HG03039 (cell line): ENCODE measurements around the gene REN.

Experiments used
- ATAC-seq: cut with Tn5 transposase; IDR thresholded peaks from one replicate; pipeline ENCODE4 v1.9.1; 2021; ENCODE audit warnings: mild to moderate bottlenecking, moderate library complexity; ENCODE audit not compliant: unreplicated experiment

REN gene

GRCh38 chr1:204166219-204166618, at the start of gene REN:
TSS of gene REN (minus strand) at chr1:204166337. CDS start at chr1:204166293, 44 bp downstream.
- ATAC-seq, result no peak

DNA sequence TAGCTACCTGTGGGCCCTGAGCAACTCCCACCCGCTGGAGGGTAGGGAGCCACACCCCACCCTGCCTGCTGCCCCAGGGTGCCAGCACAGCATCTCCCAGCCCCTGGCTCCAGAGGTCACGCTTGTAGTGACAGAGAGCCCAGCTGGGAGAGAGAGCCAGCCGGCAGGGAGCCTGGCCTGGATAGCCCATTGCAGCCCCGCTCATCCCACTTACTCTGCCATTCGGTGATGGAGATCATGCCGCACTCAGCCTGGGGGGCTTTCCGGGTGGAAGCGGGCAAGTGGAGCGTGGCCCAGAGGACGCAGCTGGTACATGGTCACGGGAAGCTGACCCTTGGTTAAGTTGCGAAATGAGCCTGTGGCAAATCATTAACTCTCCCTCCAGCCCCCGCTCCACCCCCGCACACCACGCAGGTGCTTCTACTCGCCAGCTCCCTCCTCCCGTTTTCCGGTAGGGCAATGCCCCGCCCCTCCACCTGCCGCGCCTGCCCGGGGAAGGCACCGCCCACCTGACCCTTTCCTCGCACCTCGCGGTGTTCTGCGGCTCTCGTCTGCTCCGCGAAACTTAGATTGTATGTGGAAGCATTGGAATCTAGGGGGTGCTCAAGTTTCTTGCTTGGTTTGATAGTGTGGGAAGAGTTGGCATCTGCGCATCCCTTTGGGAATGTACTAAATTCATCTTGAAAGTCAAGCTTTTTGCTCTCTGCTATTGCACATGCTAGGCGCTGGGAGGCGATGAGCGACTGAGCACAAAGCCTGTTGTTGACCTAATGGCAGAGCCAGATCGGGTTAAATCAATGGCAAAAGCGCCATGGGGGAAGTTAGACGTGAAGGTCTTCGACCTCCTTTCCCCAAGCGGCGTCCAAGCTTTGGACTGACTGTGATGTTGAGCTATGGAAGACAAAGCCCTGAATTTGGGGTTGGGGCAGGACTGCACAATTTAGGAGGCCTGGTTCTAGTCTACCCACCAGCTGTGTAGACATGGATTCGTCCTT, 47.8 kb upstream of the REN start, which contains the start of gene GOLT1A:
Gene GOLT1A, minus strand, starts transcription at position 321 of the 995 bp plus-strand sequence. Its CDS starts 82 bp downstream, at position 239.
- ATAC-seq, result no peak

DNA sequence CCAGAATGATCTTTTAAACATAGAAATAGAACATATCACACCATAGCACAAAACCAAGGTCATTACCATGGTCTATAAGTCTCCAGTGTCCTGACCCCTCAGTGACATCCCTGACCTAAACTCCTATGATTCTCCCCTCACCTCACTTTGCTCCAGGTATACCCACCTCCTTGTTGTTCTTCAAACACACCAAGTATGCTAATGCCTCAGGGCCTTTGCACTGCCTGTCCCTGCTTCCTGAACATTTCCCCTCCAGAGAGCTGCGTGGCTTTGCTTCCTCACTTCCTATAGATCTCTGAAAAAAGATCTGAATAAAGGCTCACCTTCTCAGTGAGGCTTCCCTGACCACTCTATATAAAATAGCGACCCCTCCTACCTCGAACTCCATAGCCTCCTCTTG, 46.6 kb upstream of the REN start:
- no peak for ATAC-seq

DNA sequence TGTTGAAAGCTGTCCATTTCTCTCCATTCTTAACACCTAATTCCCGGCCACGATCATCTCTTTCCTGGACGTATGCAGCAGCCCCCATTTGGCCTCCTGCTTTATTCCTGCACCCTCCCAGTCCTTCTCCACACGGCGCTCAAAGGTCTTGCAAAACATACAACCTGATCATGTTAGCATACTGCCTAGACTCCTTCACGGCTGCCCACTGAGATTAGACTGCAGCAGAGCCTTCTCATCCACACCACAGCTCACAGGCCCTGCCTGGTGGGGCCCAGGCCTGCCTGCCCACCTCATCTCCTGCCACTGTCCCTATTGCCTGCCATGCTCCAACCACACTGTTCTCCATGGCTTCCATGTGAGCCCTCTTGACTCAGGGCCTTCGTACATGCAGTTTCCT, 44.9 kb upstream of the REN start:
- no peak for ATAC-seq

GRCh38 chr1:204207136-204207616, 41.0 kb upstream of the REN start:
- no peak for ATAC-seq

DNA sequence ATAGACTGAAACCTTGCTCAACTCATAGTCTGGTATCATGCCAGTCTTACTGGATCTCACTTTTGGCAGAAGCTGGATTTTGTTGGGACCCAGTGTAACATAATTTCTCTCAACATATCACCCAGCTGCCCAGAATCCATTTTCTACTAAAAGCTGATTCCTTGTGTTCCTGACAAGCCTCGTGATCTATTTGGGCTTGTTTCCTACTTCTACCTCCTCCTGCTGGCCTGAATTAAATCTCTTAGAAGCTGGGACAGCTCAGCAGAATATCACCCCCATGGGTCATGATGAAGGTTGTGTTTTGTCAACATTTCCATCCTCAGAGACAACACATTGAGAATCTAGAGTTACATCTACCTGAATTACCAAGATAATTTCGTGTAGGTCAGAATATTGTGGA, 40.0 kb upstream of the REN start:
- ATAC-seq, result no peak

- no peak for ATAC-seq
These were observed 39.3 kb upstream of the REN start for GRCh38 chr1:204205486-204205885.

GRCh38 chr1:204204944-204205343, 38.8 kb upstream of the REN start:
- no peak for ATAC-seq

GRCh38 chr1:204203206-204203767, 37.1 kb upstream of the REN start:
- ATAC-seq, result no peak

DNA sequence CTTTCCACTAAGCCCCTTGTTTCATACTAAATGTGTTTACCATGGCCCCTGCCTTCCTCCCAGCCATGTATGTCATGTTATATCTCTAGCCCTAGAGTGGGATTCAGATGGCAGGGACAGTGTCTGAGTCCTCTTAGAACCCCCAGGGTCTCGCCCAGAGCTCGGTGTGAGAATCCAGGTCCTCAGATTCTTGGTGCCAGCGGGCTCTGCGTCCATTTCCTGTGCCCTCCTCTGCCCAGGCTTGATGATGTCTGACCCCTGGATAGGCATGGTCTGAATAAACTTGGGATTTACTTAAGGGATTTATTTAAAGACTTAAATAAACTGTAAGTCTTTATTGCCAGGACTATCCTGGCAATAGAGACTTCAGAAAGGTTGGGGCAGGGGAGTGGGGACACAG, 36.3 kb upstream of the REN start:
- no peak for ATAC-seq

GRCh38 chr1:204201348-204202040, 35.4 kb upstream of the REN start:
- ATAC-seq, result no peak

DNA sequence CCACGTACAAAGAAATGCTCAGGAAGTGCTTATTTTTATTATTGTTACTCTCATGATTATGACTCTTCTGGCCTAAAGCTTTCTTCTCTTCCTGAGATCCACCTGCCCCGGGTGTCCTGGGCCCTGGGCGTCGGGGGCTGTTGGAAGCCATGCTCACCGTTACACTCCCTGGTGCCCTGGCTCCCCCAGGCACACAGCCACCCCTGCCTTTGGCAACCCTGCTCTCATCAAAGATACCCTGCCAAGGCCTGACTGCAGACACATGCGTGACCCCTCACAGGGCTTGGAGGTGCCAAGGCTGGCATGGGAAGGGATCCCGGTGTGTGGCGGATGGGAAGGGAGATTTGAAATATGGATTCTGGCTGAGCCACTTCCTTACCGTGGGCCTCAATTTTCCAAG, 33.4 kb upstream of the REN start:
- no peak for ATAC-seq

DNA sequence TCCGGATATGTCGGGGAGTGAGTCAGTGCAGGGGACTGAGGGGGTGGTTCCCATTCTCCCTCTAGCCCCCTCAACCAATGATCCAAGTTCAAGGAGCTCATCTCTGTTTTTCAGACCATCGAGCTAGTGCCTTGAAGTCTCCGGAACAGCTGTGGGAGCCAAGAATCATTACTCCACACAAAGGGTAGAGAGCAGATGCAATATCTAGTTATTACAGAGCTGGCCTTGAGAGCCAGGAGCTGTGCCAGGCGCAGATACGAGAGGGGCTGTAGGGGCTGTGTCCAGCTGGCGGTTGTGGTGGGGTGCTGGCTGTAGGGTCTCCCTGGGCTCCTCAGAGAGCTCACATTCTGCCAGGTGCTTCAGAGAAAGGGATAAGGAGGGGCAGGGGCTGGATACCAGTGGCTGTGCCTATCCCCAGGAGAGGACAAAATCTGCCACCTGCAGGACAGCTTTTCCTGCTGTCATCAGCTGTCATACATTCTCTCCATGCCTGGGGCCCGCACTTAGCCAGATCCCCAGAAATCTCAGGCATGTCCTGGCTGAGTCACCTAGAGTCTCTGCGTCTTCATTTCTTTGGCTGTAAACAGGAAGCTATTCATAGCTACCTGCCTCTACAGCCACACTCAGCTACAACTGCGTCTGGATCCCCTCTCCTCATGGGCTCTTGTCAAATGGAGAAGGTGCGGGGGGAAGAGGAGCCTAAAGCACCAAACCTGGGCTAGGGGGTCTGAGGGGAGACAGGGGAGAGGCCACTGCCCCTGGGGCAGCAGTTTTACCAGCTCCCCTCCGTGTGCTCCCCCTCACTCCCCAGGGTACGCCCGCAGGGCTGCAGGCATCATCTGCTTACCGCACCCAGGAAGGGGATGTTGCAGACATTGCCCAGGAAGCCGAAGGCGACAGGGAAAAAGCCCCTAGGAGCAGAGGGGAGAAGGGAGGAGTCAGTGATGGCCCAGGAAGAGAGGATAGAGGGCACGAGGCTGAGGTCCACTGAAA, 32.5 kb upstream of the REN start:
- no peak for ATAC-seq

- no peak for ATAC-seq
These were observed 30.9 kb upstream of the REN start for GRCh38 chr1:204197068-204197467.

DNA sequence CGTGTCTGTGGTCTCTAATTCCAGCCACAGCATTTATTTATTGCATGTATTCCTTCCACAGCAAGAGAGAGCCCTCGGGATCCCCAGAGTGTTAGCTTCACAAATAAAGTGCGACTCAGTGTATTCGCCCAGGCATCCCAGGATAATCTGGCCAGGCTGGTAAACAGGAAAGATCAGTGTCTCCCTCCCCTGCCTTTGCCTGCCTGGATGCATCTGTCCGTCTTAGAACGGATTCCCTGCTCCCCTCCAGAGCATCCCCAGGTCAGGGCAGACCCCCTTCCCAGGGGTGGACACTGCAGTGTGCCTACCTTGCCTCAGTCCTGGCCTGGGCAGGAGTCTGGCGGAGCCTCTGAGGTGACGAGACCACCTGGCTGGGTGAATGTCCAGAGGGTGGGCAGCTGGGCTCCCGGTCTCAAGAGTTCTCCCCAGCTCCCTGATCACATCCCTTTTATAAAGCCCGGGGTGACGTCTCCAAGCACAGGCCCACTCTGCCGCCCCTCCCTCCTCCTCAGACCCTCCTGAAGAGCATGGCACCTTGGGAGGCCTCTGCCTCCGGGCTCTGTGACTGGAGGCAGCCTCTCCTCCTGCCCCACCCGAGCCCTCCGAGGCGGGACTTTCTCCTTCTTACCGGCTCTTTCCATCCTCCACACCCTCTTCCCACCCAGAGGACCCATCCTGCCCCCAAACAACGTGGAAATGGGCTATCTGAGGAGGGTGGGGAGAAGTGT, 30.1 kb upstream of the REN start, which contains the start of gene KISS1:
Gene KISS1, minus strand, starts transcription at position 424 of the 728 bp plus-strand sequence. CDS start 3,615 bp downstream, outside the sequence.
- no peak for ATAC-seq

GRCh38 chr1:204194771-204195170, 28.6 kb upstream of the REN start:
- no peak for ATAC-seq

DNA sequence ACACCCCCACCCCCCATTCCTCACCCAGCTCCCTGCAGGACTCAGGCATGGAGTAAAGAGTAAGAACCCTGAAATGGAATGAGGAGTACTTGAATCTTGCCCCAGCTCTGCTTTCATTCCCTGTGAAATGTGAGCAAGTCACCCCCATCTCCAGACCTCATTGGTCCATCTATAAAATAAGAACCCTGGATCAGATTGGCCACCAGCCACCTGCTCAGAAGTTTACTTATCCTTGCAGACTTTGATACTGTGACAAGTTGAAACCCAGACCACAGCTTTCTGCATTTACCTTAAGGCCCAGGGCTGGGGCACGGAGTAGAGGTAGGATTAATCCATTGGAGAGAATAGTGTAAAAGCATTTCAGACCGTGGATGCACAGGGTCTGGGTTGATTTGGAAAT, 27.9 kb upstream of the REN start:
- no peak for ATAC-seq

- no peak for ATAC-seq
These were observed 26.6 kb upstream of the REN start for GRCh38 chr1:204192589-204193352.

- no peak for ATAC-seq
These were observed 25.9 kb upstream of the REN start for GRCh38 chr1:204192046-204192445.
